Smooth muscle cell (in vitro differentiated cells): ENCODE results near the gene TACC3. TPM values are rescaled to one million over a fixed set of nuclear protein-coding genes. Genes with fewer than 3 reads are reported as not detected.

Experiments
- DNase-seq: peaks from one replicate; lab custom pipeline; 2025; ENCODE audit not compliant: unreplicated experiment; lab: John Stamatoyannopoulos, UW
- H2AFZ ChIP-seq: fragments of 200-600 bp; sonication (generic); 2 replicates; pipeline ENCODE4 v1.6.0; 2016; ENCODE audit warnings: antibody characterized with exemption, low read depth, mild to moderate bottlenecking
- H3F3A ChIP-seq: fragments of 200-600 bp; sonication (generic); 2 replicates; pipeline ENCODE4 v1.6.0; 2017; ENCODE audit warnings: antibody characterized with exemption, low read depth
- H3K27ac ChIP-seq: fragments of 200-600 bp; sonication (generic); 2 replicates; pipeline ENCODE4 v1.5.1; 2016; ENCODE audit warnings: low read depth, mild to moderate bottlenecking
- H3K27me3 ChIP-seq: fragments of 200-600 bp; sonication (generic); 2 replicates; pipeline ENCODE4 v1.6.1; 2016; ENCODE audit warnings: low read depth, mild to moderate bottlenecking
- H3K36me3 ChIP-seq: fragments of 200-600 bp; sonication (generic); 2 replicates; pipeline ENCODE4 v1.5.1; 2016; ENCODE audit warnings: low read depth
- H3K4me1 ChIP-seq: fragments of 200-600 bp; sonication (generic); 2 replicates; pipeline ENCODE4 v1.5.1; 2016; ENCODE audit warnings: low read depth
- H3K4me2 ChIP-seq: fragments of 200-600 bp; sonication (generic); 2 replicates; pipeline ENCODE4 v1.6.0; 2016; ENCODE audit warnings: mild to moderate bottlenecking
- H3K4me3 ChIP-seq: fragments of 200-600 bp; sonication (generic); 2 replicates; pipeline ENCODE4 v1.5.1; 2016; ENCODE audit warnings: mild to moderate bottlenecking
- H3K79me2 ChIP-seq: fragments of 200-600 bp; sonication (generic); 2 replicates; pipeline ENCODE4 v1.6.0; 2016; ENCODE audit warnings: low read depth, mild to moderate bottlenecking
- H3K9ac ChIP-seq: fragments of 200-600 bp; sonication (generic); 2 replicates; pipeline ENCODE4 v1.6.0; 2016; ENCODE audit warnings: low read depth
- H3K9me3 ChIP-seq: fragments of 200-600 bp; sonication (generic); replicated peaks from 2 replicates; pipeline ENCODE4 v1.5.1; 2016; ENCODE audit warnings: low read depth
- H4K20me1 ChIP-seq: fragments of 200-600 bp; sonication (generic); 2 replicates; pipeline ENCODE4 v1.6.0; 2016; ENCODE audit warnings: low read depth
- WGBS: methylation state at CpG from one replicate; pipeline ENCODE4 v1.1.7; 2016; ENCODE audit warnings: low lambda C conversion rate; 5-methylcytosine and 5-hydroxymethylcytosine counted together
- polyA plus RNA-seq: library from polyadenylated mRNA; unstranded; fragments of >200 nt; fragmentation: Nextera tagmentation; extraction: Ambion mirVana; gene quantifications from 2 replicates; pipeline ENCODE4 v1.2.1, GENCODE V29; 2016
- total RNA-seq: library from RNA; depleted of rRNA; stranded (reverse); fragments of >200 nt; gene quantifications from 2 replicates; pipeline ENCODE4 v1.2.3, GENCODE V29; 2014
- TF ChIP-seq, protein P1 (sequence below): fragments of 200-600 bp; sonication (generic); IDR thresholded peaks from 2 replicates; pipeline ENCODE4 v1.5.1; 2017; ENCODE audit warnings: borderline replicate concordance, mild to moderate bottlenecking, antibody characterized with exemption; ENCODE audit not compliant: insufficient read depth, poor library complexity, severe bottlenecking

The TACC3 gene
- total and polyA plus RNA-seq, 2 experiments from 2014 or later: 12.5 to 19.4 TPM

DNA sequence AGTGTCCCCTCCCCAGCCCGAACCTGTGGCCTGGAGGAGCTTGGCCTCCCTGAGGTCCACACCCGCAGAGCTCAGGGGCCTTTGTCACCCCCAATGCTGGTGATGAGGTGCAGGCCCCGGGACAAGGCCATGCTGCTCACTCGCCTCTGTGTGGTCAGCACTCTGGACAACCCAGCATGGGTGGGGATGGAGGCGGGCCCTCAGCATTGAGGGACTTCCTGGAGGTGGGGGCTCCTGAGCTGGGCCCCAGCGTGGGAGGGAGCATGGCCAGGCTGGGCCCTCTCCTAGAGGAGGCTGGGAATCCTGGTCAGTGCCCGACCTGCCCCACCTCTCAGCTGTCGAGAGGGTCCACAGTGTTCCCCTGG is 30.6 kb downstream of the TACC3 start:
- no peak overlapping the region for H2AFZ ChIP-seq

DNA sequence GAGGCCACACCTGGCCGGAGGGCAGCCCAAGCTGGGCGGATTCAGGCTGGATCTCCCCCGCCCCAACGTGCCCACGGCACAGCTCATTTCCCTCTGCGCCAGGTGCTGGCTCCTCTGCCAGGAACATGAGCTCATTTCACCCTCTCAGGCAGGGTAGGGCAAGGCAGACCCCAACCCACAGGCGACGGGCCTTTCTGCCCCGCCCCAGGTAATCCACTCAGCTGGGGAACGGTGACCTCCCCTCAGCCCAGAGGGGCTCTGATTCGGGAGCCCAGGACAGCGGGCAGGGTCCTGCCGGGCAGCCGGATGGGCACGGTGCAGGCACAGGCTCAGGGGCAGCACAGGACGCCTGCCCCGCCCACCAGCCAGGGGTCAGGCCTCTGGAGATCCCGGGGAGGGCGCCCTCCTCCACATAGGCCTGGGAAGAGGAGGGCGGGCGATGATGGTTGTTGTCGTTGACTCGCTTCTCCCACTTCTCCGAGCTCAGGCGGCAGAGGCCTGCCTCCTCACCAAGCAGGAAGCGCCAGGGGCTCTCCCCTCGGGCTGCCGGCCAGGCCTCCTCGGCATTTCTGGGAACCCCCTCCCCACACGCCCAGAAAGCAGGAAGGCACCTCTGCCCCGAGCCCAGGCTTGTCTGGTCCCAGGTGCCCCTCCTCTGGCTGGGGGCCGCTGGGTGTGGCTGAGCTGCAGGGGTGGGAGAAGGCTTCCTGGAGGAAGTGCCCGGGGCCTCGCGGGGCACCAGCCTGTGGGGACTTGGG is 31.1 kb downstream of the TACC3 start:
- no peak for DNase-seq
- TF ChIP-seq, protein P1, sequence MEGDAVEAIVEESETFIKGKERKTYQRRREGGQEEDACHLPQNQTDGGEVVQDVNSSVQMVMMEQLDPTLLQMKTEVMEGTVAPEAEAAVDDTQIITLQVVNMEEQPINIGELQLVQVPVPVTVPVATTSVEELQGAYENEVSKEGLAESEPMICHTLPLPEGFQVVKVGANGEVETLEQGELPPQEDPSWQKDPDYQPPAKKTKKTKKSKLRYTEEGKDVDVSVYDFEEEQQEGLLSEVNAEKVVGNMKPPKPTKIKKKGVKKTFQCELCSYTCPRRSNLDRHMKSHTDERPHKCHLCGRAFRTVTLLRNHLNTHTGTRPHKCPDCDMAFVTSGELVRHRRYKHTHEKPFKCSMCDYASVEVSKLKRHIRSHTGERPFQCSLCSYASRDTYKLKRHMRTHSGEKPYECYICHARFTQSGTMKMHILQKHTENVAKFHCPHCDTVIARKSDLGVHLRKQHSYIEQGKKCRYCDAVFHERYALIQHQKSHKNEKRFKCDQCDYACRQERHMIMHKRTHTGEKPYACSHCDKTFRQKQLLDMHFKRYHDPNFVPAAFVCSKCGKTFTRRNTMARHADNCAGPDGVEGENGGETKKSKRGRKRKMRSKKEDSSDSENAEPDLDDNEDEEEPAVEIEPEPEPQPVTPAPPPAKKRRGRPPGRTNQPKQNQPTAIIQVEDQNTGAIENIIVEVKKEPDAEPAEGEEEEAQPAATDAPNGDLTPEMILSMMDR: no peak
- no peak overlapping the region for H3K4me2 ChIP-seq
- H4K20me1 ChIP-seq: no peaks in the 10 kb centered on the region
- WGBS: 74% methylated on average over 34 of the region's 35 CpGs
- no peak overlapping the region for H3K9ac ChIP-seq
- H3K36me3 ChIP-seq: no peaks in the 10 kb centered on the region
- H2AFZ ChIP-seq: no peak overlapping the region
- no peaks in the 10 kb centered on the region for H3K9me3 ChIP-seq
- no peaks in the 10 kb centered on the region for H3F3A ChIP-seq
- H3K27me3 ChIP-seq: no peaks in the 10 kb centered on the region
- no peaks in the 10 kb centered on the region for H3K79me2 ChIP-seq
- peaks cover 8% of the 10 kb centered on the region for H3K4me1 ChIP-seq
- H3K27ac ChIP-seq: no peak overlapping the region
- H3K4me3 ChIP-seq: no peak overlapping the region

More for the DNA sequence above, 30.6 kb downstream of the TACC3 start:
- Histone ChIP-seq H3K4me2 (no peak overlapping the region), H3K27ac (no peak overlapping the region), H3K4me1 (peaks cover 8% of the 10 kb centered on the region), H3K4me3 (no peak overlapping the region), H3K27me3 (no peaks in the 10 kb centered on the region), H3K9me3 (no peaks in the 10 kb centered on the region), H3K79me2 (no peaks in the 10 kb centered on the region), H3F3A (no peaks in the 10 kb centered on the region), H3K9ac (no peak overlapping the region), H3K36me3 (no peaks in the 10 kb centered on the region), H4K20me1 (no peaks in the 10 kb centered on the region)
- no peak for DNase-seq
- WGBS: 80% methylated on average over 7 of the region's 8 CpGs
- TF ChIP-seq, protein P1: no peak

DNA sequence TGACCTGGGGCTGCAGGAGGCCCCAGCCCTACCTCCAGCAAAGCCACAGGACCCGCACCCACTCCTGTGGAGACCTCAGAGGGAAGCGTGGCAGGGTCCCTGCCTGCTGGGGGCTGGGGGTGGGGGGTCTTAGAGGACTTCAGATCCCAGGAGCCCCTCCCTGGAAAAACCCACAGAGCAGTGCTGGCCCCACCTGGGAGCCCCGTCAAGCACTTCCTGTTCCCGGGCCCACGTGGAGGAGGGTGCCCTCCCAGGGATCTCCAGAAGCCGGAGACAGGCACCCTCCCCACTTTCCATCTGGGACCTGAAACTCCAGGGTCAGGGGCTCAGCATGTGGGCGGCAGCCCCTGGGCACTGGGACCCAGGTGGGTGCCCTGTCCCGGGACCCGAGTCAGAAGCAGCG is 32.0 kb downstream of the TACC3 start:
- Histone ChIP-seq H2AFZ (no peak overlapping the region), H3K36me3 (no peaks in the 10 kb centered on the region), H3K4me3 (no peak overlapping the region), H3F3A (no peaks in the 10 kb centered on the region), H3K4me2 (no peak overlapping the region), H3K4me1 (peaks cover 8% of the 10 kb centered on the region), H3K27ac (no peak overlapping the region), H4K20me1 (no peaks in the 10 kb centered on the region), H3K27me3 (no peaks in the 10 kb centered on the region), H3K79me2 (no peaks in the 10 kb centered on the region), H3K9me3 (no peaks in the 10 kb centered on the region), H3K9ac (no peak overlapping the region)
- no peak for DNase-seq
- 80% methylated on average over 10 of the region's 10 CpGs for WGBS
- TF ChIP-seq, protein P1: no peak
